ENCODE results near the gene LCOR. TPM values are rescaled to one million over a fixed set of nuclear protein-coding genes. Genes with fewer than 3 reads are reported as not detected.
A peak's percentile ranks its signal among the peaks of the same experiment; 100 is the strongest.

Gene LCOR
- total and polyA plus RNA-seq, 9 of the 15 experiments (the other 6 are each of a cell fraction or from before 2014, with no cell fraction given): 3.6 to 25.2 (median 14.4) TPM

DNA sequence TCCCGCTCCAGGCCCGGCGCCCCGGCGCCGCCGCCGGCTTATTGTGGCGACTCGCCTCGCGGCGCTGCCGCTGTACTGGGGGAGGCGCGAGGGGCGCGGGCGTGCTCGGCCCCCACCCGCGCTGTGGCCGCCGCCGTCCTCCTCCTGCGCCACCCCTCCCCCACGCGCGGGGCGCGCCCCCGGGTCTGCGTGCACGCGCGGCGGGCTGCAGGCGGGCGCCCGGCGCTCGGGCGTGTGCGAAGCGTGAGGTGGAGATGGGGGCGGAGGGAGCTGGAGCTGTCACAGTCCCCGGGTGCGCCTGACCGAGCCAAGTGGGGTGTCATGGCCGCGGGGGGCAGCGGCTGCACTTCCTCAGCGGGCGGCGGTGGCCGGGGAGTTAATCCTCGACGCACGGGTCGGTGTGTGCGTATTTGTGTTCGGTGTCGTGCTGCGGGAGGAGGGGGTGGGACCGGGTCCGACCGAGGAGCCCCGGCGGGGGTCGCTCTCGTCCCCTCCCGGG is 672 bp downstream of the LCOR start (continued):
- TF ChIP-seq, protein P1, sequence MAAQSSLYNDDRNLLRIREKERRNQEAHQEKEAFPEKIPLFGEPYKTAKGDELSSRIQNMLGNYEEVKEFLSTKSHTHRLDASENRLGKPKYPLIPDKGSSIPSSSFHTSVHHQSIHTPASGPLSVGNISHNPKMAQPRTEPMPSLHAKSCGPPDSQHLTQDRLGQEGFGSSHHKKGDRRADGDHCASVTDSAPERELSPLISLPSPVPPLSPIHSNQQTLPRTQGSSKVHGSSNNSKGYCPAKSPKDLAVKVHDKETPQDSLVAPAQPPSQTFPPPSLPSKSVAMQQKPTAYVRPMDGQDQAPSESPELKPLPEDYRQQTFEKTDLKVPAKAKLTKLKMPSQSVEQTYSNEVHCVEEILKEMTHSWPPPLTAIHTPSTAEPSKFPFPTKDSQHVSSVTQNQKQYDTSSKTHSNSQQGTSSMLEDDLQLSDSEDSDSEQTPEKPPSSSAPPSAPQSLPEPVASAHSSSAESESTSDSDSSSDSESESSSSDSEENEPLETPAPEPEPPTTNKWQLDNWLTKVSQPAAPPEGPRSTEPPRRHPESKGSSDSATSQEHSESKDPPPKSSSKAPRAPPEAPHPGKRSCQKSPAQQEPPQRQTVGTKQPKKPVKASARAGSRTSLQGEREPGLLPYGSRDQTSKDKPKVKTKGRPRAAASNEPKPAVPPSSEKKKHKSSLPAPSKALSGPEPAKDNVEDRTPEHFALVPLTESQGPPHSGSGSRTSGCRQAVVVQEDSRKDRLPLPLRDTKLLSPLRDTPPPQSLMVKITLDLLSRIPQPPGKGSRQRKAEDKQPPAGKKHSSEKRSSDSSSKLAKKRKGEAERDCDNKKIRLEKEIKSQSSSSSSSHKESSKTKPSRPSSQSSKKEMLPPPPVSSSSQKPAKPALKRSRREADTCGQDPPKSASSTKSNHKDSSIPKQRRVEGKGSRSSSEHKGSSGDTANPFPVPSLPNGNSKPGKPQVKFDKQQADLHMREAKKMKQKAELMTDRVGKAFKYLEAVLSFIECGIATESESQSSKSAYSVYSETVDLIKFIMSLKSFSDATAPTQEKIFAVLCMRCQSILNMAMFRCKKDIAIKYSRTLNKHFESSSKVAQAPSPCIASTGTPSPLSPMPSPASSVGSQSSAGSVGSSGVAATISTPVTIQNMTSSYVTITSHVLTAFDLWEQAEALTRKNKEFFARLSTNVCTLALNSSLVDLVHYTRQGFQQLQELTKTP (IDR thresholded peaks at IDR 0.05; ENCODE audit: low read depth in 1 of 2, partially characterized antibody in 2 of 2): no peak
- TF ChIP-seq, protein P2, sequence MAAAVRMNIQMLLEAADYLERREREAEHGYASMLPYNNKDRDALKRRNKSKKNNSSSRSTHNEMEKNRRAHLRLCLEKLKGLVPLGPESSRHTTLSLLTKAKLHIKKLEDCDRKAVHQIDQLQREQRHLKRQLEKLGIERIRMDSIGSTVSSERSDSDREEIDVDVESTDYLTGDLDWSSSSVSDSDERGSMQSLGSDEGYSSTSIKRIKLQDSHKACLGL (CRISPR knock-in tag; IDR thresholded peaks at IDR 0.05; ENCODE audit: borderline replicate concordance, poor library complexity, severe bottlenecking): no peak
- TF ChIP-seq, protein P3, sequence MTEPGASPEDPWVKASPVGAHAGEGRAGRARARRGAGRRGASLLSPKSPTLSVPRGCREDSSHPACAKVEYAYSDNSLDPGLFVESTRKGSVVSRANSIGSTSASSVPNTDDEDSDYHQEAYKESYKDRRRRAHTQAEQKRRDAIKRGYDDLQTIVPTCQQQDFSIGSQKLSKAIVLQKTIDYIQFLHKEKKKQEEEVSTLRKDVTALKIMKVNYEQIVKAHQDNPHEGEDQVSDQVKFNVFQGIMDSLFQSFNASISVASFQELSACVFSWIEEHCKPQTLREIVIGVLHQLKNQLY (CRISPR knock-in tag; conservative IDR thresholded peaks at IDR 0.05): no peak
- TF ChIP-seq, protein P4, sequence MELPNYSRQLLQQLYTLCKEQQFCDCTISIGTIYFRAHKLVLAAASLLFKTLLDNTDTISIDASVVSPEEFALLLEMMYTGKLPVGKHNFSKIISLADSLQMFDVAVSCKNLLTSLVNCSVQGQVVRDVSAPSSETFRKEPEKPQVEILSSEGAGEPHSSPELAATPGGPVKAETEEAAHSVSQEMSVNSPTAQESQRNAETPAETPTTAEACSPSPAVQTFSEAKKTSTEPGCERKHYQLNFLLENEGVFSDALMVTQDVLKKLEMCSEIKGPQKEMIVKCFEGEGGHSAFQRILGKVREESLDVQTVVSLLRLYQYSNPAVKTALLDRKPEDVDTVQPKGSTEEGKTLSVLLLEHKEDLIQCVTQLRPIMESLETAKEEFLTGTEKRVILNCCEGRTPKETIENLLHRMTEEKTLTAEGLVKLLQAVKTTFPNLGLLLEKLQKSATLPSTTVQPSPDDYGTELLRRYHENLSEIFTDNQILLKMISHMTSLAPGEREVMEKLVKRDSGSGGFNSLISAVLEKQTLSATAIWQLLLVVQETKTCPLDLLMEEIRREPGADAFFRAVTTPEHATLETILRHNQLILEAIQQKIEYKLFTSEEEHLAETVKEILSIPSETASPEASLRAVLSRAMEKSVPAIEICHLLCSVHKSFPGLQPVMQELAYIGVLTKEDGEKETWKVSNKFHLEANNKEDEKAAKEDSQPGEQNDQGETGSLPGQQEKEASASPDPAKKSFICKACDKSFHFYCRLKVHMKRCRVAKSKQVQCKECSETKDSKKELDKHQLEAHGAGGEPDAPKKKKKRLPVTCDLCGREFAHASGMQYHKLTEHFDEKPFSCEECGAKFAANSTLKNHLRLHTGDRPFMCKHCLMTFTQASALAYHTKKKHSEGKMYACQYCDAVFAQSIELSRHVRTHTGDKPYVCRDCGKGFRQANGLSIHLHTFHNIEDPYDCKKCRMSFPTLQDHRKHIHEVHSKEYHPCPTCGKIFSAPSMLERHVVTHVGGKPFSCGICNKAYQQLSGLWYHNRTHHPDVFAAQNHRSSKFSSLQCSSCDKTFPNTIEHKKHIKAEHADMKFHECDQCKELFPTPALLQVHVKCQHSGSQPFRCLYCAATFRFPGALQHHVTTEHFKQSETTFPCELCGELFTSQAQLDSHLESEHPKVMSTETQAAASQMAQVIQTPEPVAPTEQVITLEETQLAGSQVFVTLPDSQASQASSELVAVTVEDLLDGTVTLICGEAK (IDR thresholded peaks at IDR 0.05): no peak
- TF ChIP-seq, protein P4 (CRISPR knock-in tag; IDR thresholded peaks at IDR 0.05): no peak
- no peak for TF ChIP-seq EWSR1 (IDR thresholded peaks at IDR 0.05; ENCODE audit: borderline replicate concordance, low read depth, partially characterized antibody)
- TF ChIP-seq ZNF77 (CRISPR knock-in tag; IDR thresholded peaks at IDR 0.05): no peak
- TF ChIP-seq CCNT2 (IDR thresholded peaks at IDR 0.05; ENCODE audit: borderline replicate concordance, extremely low read depth, insufficient read length, low read depth, low read length): peak; percentile 56
- TF ChIP-seq SIN3B (IDR thresholded peaks at IDR 0.05; ENCODE audit: low read depth): peak; percentile 44; the same call in 1 of the 2 replicates
- no peak for TF ChIP-seq THRAP3 (IDR thresholded peaks at IDR 0.05; ENCODE audit: borderline replicate concordance)
- peak; percentile 56; the same call in 1 of the 2 replicates for TF ChIP-seq ERF (CRISPR knock-in tag; IDR thresholded peaks at IDR 0.05)
- peak; percentile 86 for TF ChIP-seq RBFOX2 (IDR thresholded peaks at IDR 0.05; ENCODE audit: low read depth, low read length)
- TF ChIP-seq BRD9 (IDR thresholded peaks at IDR 0.05; ENCODE audit: low read depth, partially characterized antibody): no peak
